Mammary epithelial cell (primary cell): ENCODE measurements around the gene SOS2.

Source experiments
- CTCF ChIP-seq, 2 donors: IDR thresholded peaks in 1 of 2; conservative IDR thresholded peaks in 1 of 2; 2 replicates each; pipeline ENCODE4 v1.5.1; 2011 to 2012; ENCODE audit warnings: inconsistent platforms in 2 of 2, low read length in 2 of 2, mild to moderate bottlenecking in 2 of 2, control low read depth in 1 of 2, low read depth in 1 of 2; ENCODE audit not compliant: insufficient read depth in 1 of 2; ENCODE audit errors: extremely low read depth in 1 of 2
- EZH2 ChIP-seq: IDR thresholded peaks from 2 replicates; pipeline ENCODE4 v1.6.1; 2012; ENCODE audit warnings: low read length, inconsistent platforms, borderline replicate concordance

GRCh38 chr14:50110323-50111037, 120.9 kb downstream of the SOS2 start:
- TF ChIP-seq CTCF (conservative IDR thresholded peaks at IDR 0.05 in 1 of 2, IDR thresholded peaks at IDR 0.05 in 1 of 2; ENCODE audit: extremely low read depth in 1 of 2, insufficient read depth in 1 of 2, low read depth in 1 of 2, low read length in 2 of 2) = no peak
- TF ChIP-seq EZH2 = no peak
